Mesenchymal stem cell (in vitro differentiated cells and primary cell): ENCODE results near the gene SPATA24.

Experiments used
- DNase-seq: peaks from one replicate; pipeline ENCODE4 v3.0.0-alpha.2; 2013
- H2AFZ ChIP-seq: one replicate; pipeline ENCODE4 v1.6.1; 2013; ENCODE audit warnings: low read depth, mild to moderate bottlenecking, control low read depth, inconsistent platforms, low read length, moderate library complexity
- H2AK5ac ChIP-seq: 2 replicates; pipeline ENCODE4 v1.6.1; 2013; ENCODE audit warnings: low read length, moderate library complexity, mild to moderate bottlenecking, inconsistent platforms; ENCODE audit not compliant: severe bottlenecking
- H2BK120ac ChIP-seq: one replicate; pipeline ENCODE4 v1.6.1; 2013; ENCODE audit warnings: low read depth, mild to moderate bottlenecking, inconsistent platforms, low read length, moderate library complexity
- H2BK12ac ChIP-seq, 2 experiments: one replicate each; pipeline ENCODE4 v1.6.1; 2013; ENCODE audit warnings: inconsistent platforms in 2 of 2, low read length in 2 of 2, mild to moderate bottlenecking in 2 of 2, moderate library complexity in 2 of 2, control low read depth in 1 of 2
- H2BK15ac ChIP-seq: one replicate; pipeline ENCODE4 v1.6.1; 2013; ENCODE audit warnings: mild to moderate bottlenecking, low read depth, inconsistent platforms; ENCODE audit not compliant: poor library complexity, severe bottlenecking
- H2BK5ac ChIP-seq: 2 replicates; pipeline ENCODE4 v1.6.1; 2013; ENCODE audit warnings: low read depth, mild to moderate bottlenecking, low read length, control low read depth, inconsistent platforms; ENCODE audit not compliant: poor library complexity, severe bottlenecking
- H3K14ac ChIP-seq, 2 experiments: one replicate each; pipeline ENCODE4 v1.6.1; 2013; ENCODE audit warnings: inconsistent platforms in 2 of 2, low read length in 2 of 2, control low read depth in 1 of 2, mild to moderate bottlenecking in 1 of 2, moderate library complexity in 1 of 2
- H3K18ac ChIP-seq, 2 experiments: one replicate each; pipeline ENCODE4 v1.6.1; 2013; ENCODE audit warnings: inconsistent platforms in 2 of 2, low read length in 2 of 2, control low read depth in 1 of 2, low read depth in 1 of 2, mild to moderate bottlenecking in 1 of 2
- H3K23ac ChIP-seq, 2 experiments: one replicate each; pipeline ENCODE4 v1.6.1; 2013; ENCODE audit warnings: inconsistent platforms in 2 of 2, low read length in 2 of 2, mild to moderate bottlenecking in 2 of 2, moderate library complexity in 2 of 2, control low read depth in 1 of 2
- H3K27ac ChIP-seq: 2 replicates; pipeline ENCODE4 v1.5.1; 2013; ENCODE audit warnings: mild to moderate bottlenecking, moderate library complexity, low read length, control low read depth, inconsistent platforms; ENCODE audit not compliant: poor library complexity, severe bottlenecking
- H3K27me3 ChIP-seq, 2 experiments: 2 replicates each; pipeline versions ENCODE4 v1.6.1 to v1.7.0; 2013; ENCODE audit warnings: low read length in 2 of 2, mild to moderate bottlenecking in 2 of 2, moderate library complexity in 2 of 2, control low read depth in 1 of 2, inconsistent platforms in 1 of 2; ENCODE audit not compliant: control insufficient read depth in 1 of 2, insufficient read depth in 1 of 2
- H3K36me3 ChIP-seq, 2 experiments: 2 replicates each; pipeline versions ENCODE4 v1.6.1 to v1.7.0; 2013; ENCODE audit warnings: low read length in 2 of 2, control low read depth in 1 of 2, inconsistent platforms in 1 of 2, low read depth in 1 of 2, mild to moderate bottlenecking in 1 of 2; ENCODE audit not compliant: insufficient read depth in 2 of 2, control insufficient read depth in 1 of 2
- H3K4ac ChIP-seq, 2 experiments: one replicate each; pipeline ENCODE4 v1.6.1; 2013; ENCODE audit warnings: inconsistent platforms in 2 of 2, low read length in 2 of 2, mild to moderate bottlenecking in 2 of 2, moderate library complexity in 2 of 2, control low read depth in 1 of 2, low read depth in 1 of 2
- H3K4me1 ChIP-seq: 2 replicates; pipeline ENCODE4 v1.6.1; 2013; ENCODE audit warnings: low read depth, low read length, control low read depth; ENCODE audit not compliant: control insufficient read depth, insufficient read depth
- H3K4me2 ChIP-seq: 2 replicates; pipeline ENCODE4 v1.6.1; 2013; ENCODE audit warnings: low read length, mild to moderate bottlenecking, inconsistent platforms; ENCODE audit not compliant: poor library complexity, severe bottlenecking
- H3K4me3 ChIP-seq, 2 experiments: 2 replicates each; pipeline versions ENCODE4 v1.5.1 to v1.7.0; 2013; ENCODE audit warnings: low read length in 2 of 2, mild to moderate bottlenecking in 2 of 2, control low read depth in 1 of 2, low read depth in 1 of 2; ENCODE audit not compliant: insufficient read depth in 1 of 2
- H3K79me1 ChIP-seq: replicated peaks from 2 replicates; pipeline ENCODE4 v1.6.1; 2013; ENCODE audit warnings: mild to moderate bottlenecking, control low read depth, low read length, inconsistent platforms; ENCODE audit not compliant: poor library complexity, severe bottlenecking
- H3K9ac ChIP-seq: 2 replicates; pipeline ENCODE4 v1.7.0; 2013; ENCODE audit warnings: mild to moderate bottlenecking, low read length, moderate library complexity
- H3K9me3 ChIP-seq: 2 replicates; pipeline ENCODE4 v1.7.0; 2013; ENCODE audit warnings: mild to moderate bottlenecking, low read length; ENCODE audit not compliant: control insufficient read depth
- H4K8ac ChIP-seq: one replicate; pipeline ENCODE4 v1.6.1; 2013; ENCODE audit warnings: inconsistent platforms, mild to moderate bottlenecking, low read length, moderate library complexity
- H4K91ac ChIP-seq: one replicate; pipeline ENCODE4 v1.6.1; 2013; ENCODE audit warnings: mild to moderate bottlenecking, low read length, inconsistent platforms
- WGBS: methylation state at CpG from one replicate; pipeline ENCODE4 v1.1.7; 2013; ENCODE audit warnings: mixed read lengths; 5-methylcytosine and 5-hydroxymethylcytosine counted together

The SPATA24 gene

DNA sequence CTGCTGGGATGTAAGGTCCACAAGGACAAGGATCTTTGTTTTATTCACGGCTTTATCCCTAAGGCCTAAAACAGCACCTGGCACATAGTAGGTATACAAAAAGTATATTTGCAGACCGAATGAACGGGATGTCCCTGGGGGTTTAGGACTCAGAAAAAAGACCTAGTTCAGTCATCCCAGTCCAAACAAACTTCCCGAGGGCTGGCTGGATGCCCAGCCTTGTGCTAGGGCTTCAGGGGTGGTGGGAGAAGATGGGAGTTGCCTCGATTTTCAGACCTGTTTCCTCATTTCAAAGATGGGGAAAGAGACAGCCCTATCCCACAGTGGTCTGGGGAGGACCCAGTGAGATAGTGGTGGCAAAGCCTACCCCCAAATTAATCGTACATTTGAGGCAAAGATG, 6.0 kb downstream of the SPATA24 start:
- DNase-seq = no peak
- Histone ChIP-seq H3K36me3 (peaks cover 7 to 20% of the 10 kb centered on the region in 2 experiments), H3K4me1 (peaks cover 23% of the 10 kb centered on the region), H3K18ac (no peak overlapping the region), H2BK5ac (no peak overlapping the region), H3K14ac (no peak overlapping the region), H2BK120ac (no peak overlapping the region), H2BK15ac (no peak overlapping the region), H3K27ac (no peak overlapping the region), H2AFZ (no peak overlapping the region), H3K79me1 (peaks cover 6% of the 10 kb centered on the region), H4K91ac (no peak overlapping the region), H3K4me3 (no peak overlapping the region), H3K9ac (no peak overlapping the region), H2BK12ac (no peak overlapping the region), H2AK5ac (no peak overlapping the region), H3K4me2 (no peak overlapping the region), H3K27me3 (peaks cover 18 to 26% of the 10 kb centered on the region in 2 experiments), H3K9me3 (no peaks in the 10 kb centered on the region), H4K8ac (no peak overlapping the region), H3K4ac (no peak overlapping the region), H3K23ac (no peak overlapping the region)
- WGBS = 77% methylated on average over 6 of the region's 6 CpGs

DNA sequence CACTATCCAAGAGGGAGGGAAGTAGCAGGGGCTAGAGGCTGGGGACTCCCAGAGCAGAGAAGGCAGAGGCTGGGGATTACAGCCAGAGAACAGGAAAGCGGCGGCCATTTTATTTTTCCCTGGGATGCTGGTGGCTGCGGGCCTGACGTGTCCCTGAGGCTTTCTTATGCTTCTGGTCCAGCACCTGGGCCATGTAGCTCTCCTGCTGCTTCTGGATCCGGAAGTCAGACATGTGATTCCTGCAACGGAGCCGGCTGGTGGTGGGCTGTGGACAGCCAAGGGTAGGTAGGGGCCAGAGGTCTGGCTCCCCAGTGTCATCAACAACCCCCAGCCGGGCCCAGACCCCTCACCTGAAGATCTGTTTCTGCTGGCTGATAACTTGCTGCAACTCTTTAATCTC, 7.2 kb downstream of the SPATA24 start:
- H2BK5ac ChIP-seq = no peak overlapping the region

DNA sequence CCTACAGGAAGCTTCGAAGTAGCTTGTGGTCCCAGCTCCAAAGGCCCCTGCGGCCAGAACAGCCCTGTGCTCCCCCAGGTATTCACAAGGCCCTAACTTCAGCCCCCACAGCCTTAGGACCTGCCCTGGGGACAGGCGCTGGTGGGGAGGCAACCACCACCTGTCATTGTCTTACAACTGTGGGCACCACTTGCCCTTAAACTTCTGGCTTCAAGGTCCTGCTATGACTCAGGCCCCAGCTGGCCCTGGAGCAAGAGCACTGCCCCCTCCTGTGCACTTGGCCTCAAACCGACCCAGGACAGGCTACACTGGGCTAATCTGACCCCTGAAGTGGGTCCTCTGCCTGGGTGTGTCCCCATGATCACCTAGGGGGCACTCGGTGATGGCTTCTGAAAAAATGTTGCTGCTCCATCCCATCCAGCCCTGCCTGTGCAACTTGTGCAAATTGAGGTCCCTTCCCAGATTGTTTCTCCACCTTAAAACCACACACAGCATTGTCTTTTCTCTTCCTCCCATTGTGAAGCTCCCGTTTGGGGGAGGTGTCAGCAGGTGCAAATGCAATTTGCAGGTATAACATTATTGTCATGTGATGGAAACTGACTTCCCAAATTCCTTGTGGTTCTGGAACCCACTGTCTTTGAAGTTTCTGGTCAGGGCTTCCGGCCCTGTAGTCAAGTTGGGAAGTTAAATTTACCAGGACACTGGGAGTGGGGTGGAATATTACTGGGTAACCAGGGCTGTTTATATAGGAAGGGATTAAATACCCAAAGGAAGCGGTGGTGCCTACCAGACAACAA, 7.8 kb downstream of the SPATA24 start:
- WGBS = 79% methylated on average over 7 of the region's 8 CpGs
- DNase-seq = peak; percentile 30

More for the DNA sequence above, 7.2 kb downstream of the SPATA24 start:
- H3K9me3 ChIP-seq = no peaks in the 10 kb centered on the region
- no peak overlapping the region for H4K91ac ChIP-seq
- H3K27me3 ChIP-seq = peaks cover 18 to 29% of the 10 kb centered on the region in 2 experiments
- 89% methylated on average over 7 of the region's 8 CpGs for WGBS
- H3K4me1 ChIP-seq = peaks cover 32% of the 10 kb centered on the region
- H3K9ac ChIP-seq = no peak overlapping the region
- no peak overlapping the region for H2AFZ ChIP-seq
- peaks cover 7 to 18% of the 10 kb centered on the region in 2 experiments for H3K36me3 ChIP-seq
- no peak overlapping the region for H2AK5ac ChIP-seq
- H3K18ac ChIP-seq = no peak overlapping the region
- H3K4me2 ChIP-seq = no peak overlapping the region
- no peak overlapping the region for H3K4me3 ChIP-seq
- H2BK15ac ChIP-seq = peak overlapping the region; percentile 23
- no peak overlapping the region for H3K14ac ChIP-seq
- H2BK12ac ChIP-seq = no peak overlapping the region
- H4K8ac ChIP-seq = no peak overlapping the region
- no peaks in the 10 kb centered on the region for H3K79me1 ChIP-seq
- no peak overlapping the region for H2BK120ac ChIP-seq
- H3K27ac ChIP-seq = no peak overlapping the region
- no peak for DNase-seq
- no peak overlapping the region for H3K23ac ChIP-seq
- H3K4ac ChIP-seq = no peak overlapping the region

DNA sequence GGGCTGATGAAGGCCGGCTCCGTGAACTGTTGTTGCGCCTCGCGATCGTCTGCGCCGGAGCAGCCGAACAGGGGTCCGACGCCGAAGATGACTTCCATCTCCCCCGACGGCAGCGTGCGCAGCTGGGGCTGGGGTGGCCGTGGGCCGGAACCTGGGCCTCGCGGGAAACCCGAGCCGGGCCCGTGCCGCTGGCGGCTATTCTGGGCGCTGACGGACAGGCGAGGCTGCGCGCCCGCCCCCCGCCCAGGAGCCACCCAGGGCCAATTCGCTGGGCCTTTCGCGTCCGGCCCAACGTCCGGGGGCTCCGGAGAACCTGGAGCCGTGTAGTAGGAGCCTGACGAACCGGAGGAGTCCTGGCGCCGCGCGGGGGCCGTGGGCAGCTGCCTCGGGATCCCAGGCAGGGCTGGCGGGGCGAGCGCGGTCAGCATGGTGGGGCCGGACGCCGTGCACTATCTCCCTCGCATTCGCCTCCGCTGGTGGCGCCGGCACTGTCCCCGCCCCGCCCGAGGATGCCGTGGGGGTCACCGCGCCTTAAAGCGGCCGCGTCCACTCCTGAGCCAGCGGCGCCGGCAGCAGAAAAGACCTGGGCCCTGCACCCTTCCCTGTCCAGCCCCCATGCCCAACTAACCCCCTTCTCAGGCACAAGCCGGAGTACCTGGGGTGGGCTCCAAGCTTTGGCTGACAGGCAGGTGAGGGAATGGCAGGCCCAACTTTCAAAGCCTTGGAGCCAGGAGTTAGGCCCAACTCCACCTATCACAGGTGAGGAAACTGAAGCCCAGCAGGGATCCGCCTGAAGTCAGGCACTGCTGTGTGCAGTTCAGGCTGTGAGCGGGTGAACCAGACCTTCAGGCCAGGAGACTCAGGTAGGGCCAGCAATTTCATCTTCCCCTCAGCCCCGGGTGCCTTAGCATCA, 9.0 kb downstream of the SPATA24 start, which contains the start of gene PROB1:
Gene PROB1, minus strand, starts transcription at position 451 of the 913 bp plus-strand sequence. Its CDS starts 23 bp downstream, at position 428.
- no peak within 1 kb of the TSS for H2BK12ac ChIP-seq

More for the DNA sequence above, 7.8 kb downstream of the SPATA24 start:
- Histone ChIP-seq H4K91ac (no peak overlapping the region), H3K4me2 (no peak overlapping the region), H3K27ac (no peak overlapping the region), H2AFZ (no peak overlapping the region), H3K4ac (no peak overlapping the region), H2BK120ac (no peak overlapping the region), H2AK5ac (no peak overlapping the region), H3K9ac (no peak overlapping the region), H3K4me1 (peaks cover 32% of the 10 kb centered on the region), H3K18ac (no peak overlapping the region), H3K27me3 (peaks cover 18 to 29% of the 10 kb centered on the region in 2 experiments), H3K14ac (no peak overlapping the region), H3K23ac (no peak overlapping the region), H4K8ac (no peak overlapping the region), H3K9me3 (no peaks in the 10 kb centered on the region), H2BK5ac (no peak overlapping the region), H3K36me3 (peaks cover under 1 to 13% of the 10 kb centered on the region in 2 experiments), H2BK15ac (no peak overlapping the region), H3K4me3 (no peak overlapping the region), H2BK12ac (no peak overlapping the region), H3K79me1 (no peaks in the 10 kb centered on the region)

More for the DNA sequence above, 9.0 kb downstream of the SPATA24 start, which contains the start of gene PROB1:
- DNase-seq = peak; percentile 22
- H2AK5ac ChIP-seq = no peak within 1 kb of the TSS
- peak within 1 kb of the TSS; percentile 95 for H2BK15ac ChIP-seq
- no peaks in the 10 kb centered on the region for H3K9me3 ChIP-seq
- WGBS = 24% methylated on average over 58 of the region's 76 CpGs
- no peak within 1 kb of the TSS for H2BK5ac ChIP-seq
- H3K4me1 ChIP-seq = peaks cover 32% of the 10 kb centered on the region
- peak within 1 kb of the TSS; percentile 27 for H3K4me2 ChIP-seq
- peaks cover 18 to 29% of the 10 kb centered on the region in 2 experiments for H3K27me3 ChIP-seq
- peak within 1 kb of the TSS; percentile 30 to 65 for H3K4me3 ChIP-seq
- peak within 1 kb of the TSS; percentile 47 for H4K91ac ChIP-seq
- no peak within 1 kb of the TSS for H2BK120ac ChIP-seq
- no peaks in the 10 kb centered on the region for H3K79me1 ChIP-seq
- H3K27ac ChIP-seq = no peak within 1 kb of the TSS
- peak within 1 kb of the TSS in 1 of 2 experiments; percentile 57 for H3K23ac ChIP-seq
- H3K4ac ChIP-seq = no peak within 1 kb of the TSS
- H3K36me3 ChIP-seq = peaks cover 0 to 7% of the 10 kb centered on the region in 2 experiments
- H4K8ac ChIP-seq = peak within 1 kb of the TSS; percentile 64
- no peak within 1 kb of the TSS for H2AFZ ChIP-seq
- no peak within 1 kb of the TSS for H3K14ac ChIP-seq
- H3K9ac ChIP-seq = peak within 1 kb of the TSS; percentile 65
- peak within 1 kb of the TSS in 1 of 2 experiments; percentile 35 for H3K18ac ChIP-seq
